Measurements from ENCODE around the gene NPR2.
A peak's percentile ranks its signal among the peaks of the same experiment; 100 is the strongest.

The NPR2 gene

GRCh38 chr9:35801328-35802128 lies 10.1 kb downstream of the NPR2 start:
- no peak for DNase-seq

GRCh38 chr9:35806101-35806500 lies 14.7 kb downstream of the NPR2 start:
- DNase-seq, result no peak

GRCh38 chr9:35808433-35808832 lies 17.0 kb downstream of the NPR2 start:
- no peak for DNase-seq

- peak; percentile 16 for DNase-seq
Measured at GRCh38 chr9:35810122-35810521, 18.7 kb downstream of the NPR2 start.

GRCh38 chr9:35811381-35812024 lies 20.1 kb downstream of the NPR2 start:
- no peak for DNase-seq

- peak; percentile 97 for DNase-seq
Measured at GRCh38 chr9:35812025-35812602, 20.7 kb downstream of the NPR2 start, which contains the start of gene SPAG8. Gene SPAG8, minus strand, starts transcription at chr9:35812262. Its CDS starts 115 bp downstream, at chr9:35812147.

- no peak for DNase-seq
Measured at GRCh38 chr9:35813434-35814105, 22.2 kb downstream of the NPR2 start.

GRCh38 chr9:35814106-35814840 lies 22.9 kb downstream of the NPR2 start:
- DNase-seq, result peak; percentile 62

- DNase-seq, result peak; percentile 98
Measured at GRCh38 chr9:35814841-35815543, 23.6 kb downstream of the NPR2 start, which contains the start of gene HINT2. Gene HINT2, minus strand, starts transcription at chr9:35815042. Its CDS starts 63 bp downstream, at chr9:35814979.

- DNase-seq, result no peak
Measured at GRCh38 chr9:35816708-35817107, 25.3 kb downstream of the NPR2 start.

GRCh38 chr9:35818341-35818740 lies 26.9 kb downstream of the NPR2 start:
- DNase-seq, result no peak

GRCh38 chr9:35820076-35820475 lies 28.7 kb downstream of the NPR2 start:
- DNase-seq, result no peak

GRCh38 chr9:35822926-35823325 lies 31.5 kb downstream of the NPR2 start:
- DNase-seq, result no peak

- no peak for DNase-seq
Measured at GRCh38 chr9:35826071-35826701, 34.8 kb downstream of the NPR2 start.

GRCh38 chr9:35827486-35827885 lies 36.1 kb downstream of the NPR2 start:
- DNase-seq, result no peak

- no peak for DNase-seq
Measured at GRCh38 chr9:35828716-35829083, 37.3 kb downstream of the NPR2 start, which contains the start of gene FAM221B. Gene FAM221B, minus strand, starts transcription at chr9:35828732. Its CDS starts 2,571 bp downstream, at chr9:35826161.

- peak; percentile 88 for DNase-seq
Measured at GRCh38 chr9:35829084-35829763, 37.8 kb downstream of the NPR2 start, which contains the start of gene TMEM8B. Gene TMEM8B, plus strand, starts transcription at chr9:35829228. Its CDS starts 220 bp downstream, at chr9:35829448.

- DNase-seq, result no peak
Measured at GRCh38 chr9:35829764-35830096, 38.3 kb downstream of the NPR2 start.

GRCh38 chr9:35831040-35831439 lies 39.6 kb downstream of the NPR2 start:
- DNase-seq, result no peak

- no peak for DNase-seq
Measured at GRCh38 chr9:35832814-35833213, 41.4 kb downstream of the NPR2 start.
